GM19468 (cell line): ENCODE measurements around the gene PGPEP1.
"Not testable (repeated sequence)": the region's sequence is repeated elsewhere in the genome, so short reads cannot be mapped to it uniquely, and the experiment has no call there.

ENCODE experiments used
- ATAC-seq: cut with Tn5 transposase; IDR thresholded peaks from one replicate; pipeline ENCODE4 v1.9.1; 2021; ENCODE audit warnings: mild to moderate bottlenecking, moderate library complexity, moderate number of reproducible peaks; ENCODE audit not compliant: unreplicated experiment; ENCODE audit errors: extremely low read depth

PGPEP1 gene

DNA sequence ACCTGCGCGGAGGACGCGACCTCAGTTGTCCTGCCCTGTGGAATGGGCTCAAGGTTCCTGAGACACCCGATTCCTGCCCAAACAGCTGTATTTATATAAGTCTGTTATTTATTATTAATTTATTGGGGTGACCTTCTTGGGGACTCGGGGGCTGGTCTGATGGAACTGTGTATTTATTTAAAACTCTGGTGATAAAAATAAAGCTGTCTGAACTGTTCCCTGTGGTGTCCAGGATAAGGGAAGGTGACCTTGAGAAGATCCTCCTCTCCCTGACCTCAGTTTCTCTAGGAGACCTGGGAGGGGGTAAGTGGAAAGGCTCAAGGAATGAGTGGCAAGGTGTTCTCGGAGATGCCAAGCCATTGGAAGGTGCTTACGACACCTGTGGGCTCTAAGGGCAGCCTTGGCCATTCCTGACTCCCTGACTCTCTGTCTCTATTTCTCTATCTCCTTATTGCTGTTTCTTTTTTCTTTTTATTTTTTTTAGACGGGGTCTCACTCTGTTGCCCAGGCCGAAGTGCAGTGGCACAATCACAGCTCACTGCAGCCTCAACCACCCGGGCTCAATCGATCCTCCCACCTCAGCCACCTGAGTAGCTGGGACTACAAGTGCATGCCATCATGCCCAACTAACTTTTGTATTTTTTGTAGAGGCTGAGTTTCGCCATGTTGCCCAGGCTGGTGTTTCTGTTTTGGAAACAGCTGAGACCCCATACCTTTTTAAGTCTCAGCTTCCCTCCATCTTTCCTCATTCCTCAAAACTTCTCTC is 48.7 kb downstream of the PGPEP1 start:
- ATAC-seq = no peak

- ATAC-seq = no peak
These were observed 49.3 kb downstream of the PGPEP1 start for GRCh38 chr19:18389726-18390064.

- no peak for ATAC-seq
These were observed 49.9 kb downstream of the PGPEP1 start for GRCh38 chr19:18390065-18390907.

GRCh38 chr19:18391509-18392075 is 51.2 kb downstream of the PGPEP1 start:
- no peak for ATAC-seq

DNA sequence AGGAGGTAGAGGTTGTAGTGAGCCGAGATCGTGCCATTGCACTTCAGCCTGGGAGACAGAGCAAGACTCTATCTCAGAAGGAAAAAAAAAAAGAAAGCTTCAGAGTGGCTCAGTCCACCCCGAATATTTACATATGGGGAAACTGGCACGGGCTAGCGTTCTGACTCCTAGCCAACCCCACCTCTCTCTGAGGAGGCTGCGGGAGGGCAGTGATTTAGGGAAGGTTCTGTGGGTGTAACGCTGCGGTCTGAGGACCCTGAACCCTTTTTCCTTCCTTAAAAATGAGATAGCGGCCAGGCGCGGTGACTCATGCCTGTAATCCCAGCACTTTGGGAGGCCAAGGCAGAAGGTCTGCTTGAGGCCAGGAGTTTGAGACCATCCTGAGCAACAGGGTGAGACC is 52.0 kb downstream of the PGPEP1 start:
- ATAC-seq = no peak

GRCh38 chr19:18392926-18393325 is 52.5 kb downstream of the PGPEP1 start:
- no peak for ATAC-seq

DNA sequence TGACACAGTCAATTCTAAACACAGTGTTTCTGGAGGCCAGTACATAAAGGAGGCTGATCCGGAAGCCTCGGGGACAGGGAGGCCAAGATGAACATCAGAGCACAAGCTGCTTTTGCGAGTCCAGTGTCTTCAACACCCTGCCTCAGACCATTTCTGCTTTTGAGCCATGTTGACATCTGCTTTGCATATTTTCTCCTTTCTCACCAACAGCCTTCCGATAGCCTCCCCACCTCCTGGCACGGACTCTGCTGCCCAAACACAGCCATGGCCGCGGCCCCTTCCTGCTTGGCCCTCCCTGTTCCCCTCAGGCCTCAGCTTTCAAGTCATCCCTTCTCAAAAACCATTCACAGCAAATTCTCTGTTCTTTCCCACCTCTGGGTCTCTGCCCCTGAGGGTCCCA is 53.4 kb downstream of the PGPEP1 start:
- ATAC-seq = no peak

DNA sequence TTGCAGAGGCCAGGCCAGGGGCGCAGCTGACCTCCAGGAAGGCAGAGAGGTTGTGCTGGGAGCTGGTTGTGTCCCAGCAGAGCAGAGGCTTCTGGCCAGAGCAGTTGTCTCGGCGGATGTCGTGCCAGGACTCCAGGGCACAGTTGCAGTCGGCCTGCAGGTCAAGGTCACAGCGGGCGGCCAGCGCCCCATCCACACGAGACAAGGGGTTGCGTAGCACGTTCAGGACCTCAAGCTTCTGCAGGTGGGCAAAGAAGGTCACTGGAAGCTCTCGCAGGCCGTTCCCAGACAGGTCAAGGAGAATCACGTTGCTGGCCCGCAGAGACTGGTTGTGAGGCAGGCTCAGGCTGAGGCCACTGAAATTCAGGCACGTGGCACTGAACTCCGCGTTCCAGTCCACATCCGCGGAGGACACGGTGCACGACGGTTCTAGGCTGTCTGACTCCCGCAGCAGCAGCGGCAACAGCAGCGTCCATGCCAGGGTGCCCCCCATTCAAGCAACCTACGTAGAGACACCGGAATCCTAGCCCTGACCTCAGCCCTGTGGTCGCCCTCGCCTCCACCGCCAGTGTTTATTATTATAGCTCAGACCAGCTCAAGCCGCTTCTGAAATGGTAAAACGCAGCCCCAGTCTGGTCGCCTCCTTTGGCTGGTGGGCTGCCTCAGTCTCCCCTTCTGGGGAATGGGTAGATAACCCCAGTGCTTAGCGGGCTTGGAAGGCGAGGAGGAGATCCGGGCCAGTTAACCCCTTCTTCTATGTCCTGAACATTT is 56.3 kb downstream of the PGPEP1 start:
- ATAC-seq = no peak

GRCh38 chr19:18397242-18398202 is 57.1 kb downstream of the PGPEP1 start, which contains the start of gene LRRC25:
TSS of gene LRRC25 (minus strand) at chr19:18397622. CDS start at chr19:18396963, 659 bp downstream.
- peak; percentile 35 for ATAC-seq

GRCh38 chr19:18399008-18399407 is 58.6 kb downstream of the PGPEP1 start:
- no peak for ATAC-seq

DNA sequence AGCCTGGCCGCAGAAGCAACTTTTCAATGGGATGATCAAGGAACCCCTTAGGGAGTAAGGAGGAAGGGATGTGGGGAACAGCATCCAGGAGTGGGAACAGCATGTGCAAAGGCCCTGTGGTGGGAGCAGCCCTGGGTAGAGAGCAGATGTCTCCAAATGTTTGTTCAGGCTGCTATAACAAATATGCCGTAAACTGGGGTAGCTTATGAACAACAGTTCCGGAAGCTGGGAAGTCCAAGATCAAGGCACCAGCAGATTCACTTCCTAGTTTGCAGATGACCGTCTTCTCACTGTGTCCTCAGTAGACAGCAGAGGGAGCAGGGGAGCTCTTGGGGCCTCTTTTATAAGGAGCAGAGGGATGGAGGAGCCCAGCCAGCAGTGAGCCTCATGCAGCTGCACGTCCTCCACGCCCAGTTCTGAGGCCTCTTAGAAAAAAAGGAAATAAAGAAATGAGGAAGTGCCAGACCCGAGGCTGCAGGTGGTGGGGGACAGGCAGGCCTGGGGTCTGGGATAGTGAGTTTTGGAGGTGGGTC is 61.2 kb downstream of the PGPEP1 start:
- no peak for ATAC-seq

DNA sequence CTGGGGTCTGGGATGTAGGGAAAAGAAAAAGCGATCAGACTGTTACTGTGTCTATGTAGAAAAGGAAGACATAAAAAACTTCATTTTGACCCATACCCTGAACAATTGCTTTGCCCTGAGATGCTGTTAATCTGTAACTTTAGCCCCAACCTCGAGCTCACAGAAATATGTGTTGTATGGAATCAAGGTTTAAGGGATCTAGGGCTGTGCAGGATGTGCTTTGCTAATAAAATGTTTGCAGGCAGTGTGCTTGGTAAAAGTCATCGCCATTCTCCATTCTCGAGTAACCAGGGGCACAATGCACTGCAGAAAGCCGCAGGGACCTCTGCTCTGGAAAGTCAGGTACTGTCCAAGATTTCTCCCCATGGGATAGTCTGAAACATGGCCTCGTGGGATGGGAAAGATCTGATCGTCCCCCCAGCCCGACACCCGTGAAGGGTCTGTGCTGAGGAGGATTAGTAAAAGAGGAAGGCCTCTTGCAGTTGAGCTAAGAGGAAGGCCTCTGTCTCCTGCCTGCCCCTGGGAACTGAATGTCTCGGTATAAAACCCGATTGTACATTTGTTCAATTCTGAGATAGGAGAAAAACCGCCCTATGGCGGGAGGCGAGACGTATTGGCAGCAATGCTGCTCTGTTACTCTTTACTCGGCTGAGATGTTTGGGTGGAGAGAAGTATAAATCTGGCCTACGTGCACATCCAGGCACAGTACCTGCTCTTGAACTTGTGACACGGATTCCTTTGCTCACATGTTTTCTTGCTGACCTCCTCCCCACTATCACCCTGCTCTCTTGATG is 62.3 kb downstream of the PGPEP1 start:
- not testable (repeated sequence) for ATAC-seq

DNA sequence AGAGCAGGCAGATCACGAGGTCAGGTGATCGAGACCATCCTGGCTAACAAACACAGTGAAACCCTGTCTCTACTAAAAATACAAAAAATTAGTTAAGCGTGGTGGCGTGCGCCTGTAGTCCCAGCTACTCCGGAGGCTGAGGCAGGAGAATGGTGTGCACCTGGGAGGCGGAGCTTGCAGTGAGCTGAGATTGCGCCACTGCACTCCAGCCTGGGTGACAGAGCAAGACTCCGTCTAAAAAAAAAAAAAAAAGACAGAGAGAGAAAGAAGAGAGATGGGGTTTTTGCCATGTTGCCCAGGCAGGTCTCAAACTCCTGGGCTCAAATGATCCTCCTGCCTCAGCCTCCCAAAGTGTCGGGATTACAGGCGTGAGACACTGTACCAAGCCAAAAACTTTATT is 65.4 kb downstream of the PGPEP1 start:
- ATAC-seq = not testable (repeated sequence)

- ATAC-seq = no peak
These were observed 66.4 kb downstream of the PGPEP1 start for GRCh38 chr19:18406749-18407148.

GRCh38 chr19:18408053-18408476 is 67.7 kb downstream of the PGPEP1 start:
- ATAC-seq = no peak

DNA sequence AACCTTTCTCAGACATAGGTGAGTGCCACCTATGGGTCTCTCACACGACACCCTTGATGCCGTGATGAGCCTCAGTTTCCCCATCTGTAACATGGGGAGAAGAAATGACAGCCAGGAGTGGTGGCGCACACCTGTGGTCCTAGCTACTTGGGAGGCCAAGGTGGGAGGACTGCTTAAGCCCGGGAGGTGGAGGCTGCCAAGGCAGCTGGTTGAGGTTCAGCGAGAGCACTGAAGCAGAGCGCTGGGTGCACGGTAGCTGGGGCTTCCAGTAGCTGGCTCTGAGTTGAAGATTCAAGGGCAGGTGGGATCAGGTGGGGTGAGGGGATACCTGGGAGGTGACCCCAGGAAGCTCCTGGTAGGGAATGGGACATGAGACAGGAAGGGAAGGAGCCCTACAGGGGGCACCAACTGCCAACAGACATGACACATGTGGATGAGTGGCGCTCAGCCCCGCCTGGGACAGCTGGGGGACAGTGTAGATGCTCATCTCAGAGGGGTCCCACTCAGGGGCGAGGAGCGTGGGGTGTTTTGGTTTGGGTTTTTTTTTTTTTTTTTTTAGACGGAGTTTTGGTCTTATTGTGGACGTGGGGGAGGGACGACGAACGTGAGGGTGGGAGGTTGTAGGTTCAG is 72.3 kb downstream of the PGPEP1 start:
- no peak for ATAC-seq

GRCh38 chr19:18414504-18415177 is 74.2 kb downstream of the PGPEP1 start:
- ATAC-seq = no peak
